GM12878 (cell line): ENCODE measurements around the gene TEC. TPM values are rescaled to one million over a fixed set of nuclear protein-coding genes. Genes with fewer than 3 reads are reported as not detected.

Experiments
- ATAC-seq: fragments of 200-7000 bp; cut with Tn5 transposase; 3 replicates; pipeline ENCODE4 v1.9.1; 2020; ENCODE audit warnings: mild to moderate bottlenecking, moderate library complexity
- BruUV-seq: library from RNA; stranded (reverse); fragments of 400-500 nt; replicated peaks from 2 replicates; lab custom pipeline; 2021; lab: Mats Ljungman, UMichigan
- CTCF ChIA-PET: fragments of 300-600 bp; sonication (Branson Sonifier 250); formaldehyde crosslinking; extraction: SDS; loops from one replicate; lab custom pipeline; 2021; ENCODE audit warnings: inconsistent platforms; lab: Yijun Ruan, JAX
- POLR2A ChIA-PET: fragments of 350-600 bp; formaldehyde crosslinking; extraction: SDS; loops from one replicate; lab custom pipeline; 2021; ENCODE audit warnings: inconsistent platforms; lab: Charles Lee
- RAD21 ChIA-PET: fragments of 300-600 bp; sonication (Branson Sonifier 250); formaldehyde crosslinking; loops from one replicate; lab custom pipeline; 2023; ENCODE audit warnings: antibody characterized with exemption; ENCODE audit not compliant: unreplicated experiment; lab: Charles Lee
- SMC1A ChIA-PET: fragments of 300-600 bp; sonication (Branson Sonifier 250); formaldehyde crosslinking; loops from one replicate; lab custom pipeline; 2023; ENCODE audit not compliant: unreplicated experiment, uncharacterized antibody; lab: Charles Lee
- DNase-seq: peaks from one replicate; pipeline ENCODE4 v3.0.0-alpha.2; 2011; ENCODE audit warnings: low read depth, low spot score
- FAIRE-seq: peaks from 3 replicates; lab custom pipeline; 2011; peaks lifted over from hg19 to GRCh38; lab: Jason Lieb, UNC
- H2AFZ ChIP-seq: 2 replicates; pipeline ENCODE4 v1.6.0; 2011; ENCODE audit warnings: low read depth, low read length, control low read depth; ENCODE audit not compliant: control insufficient read depth
- H3K27ac ChIP-seq: 2 replicates; pipeline ENCODE4 v1.5.1; 2011; ENCODE audit warnings: control low read depth; ENCODE audit not compliant: control insufficient read depth, insufficient read depth
- H3K27me3 ChIP-seq, 2 experiments: replicated peaks in 1 of 2; 2 replicates each; pipeline versions ENCODE4 v1.6.0 to v1.6.1; 2011; ENCODE audit warnings: low read length in 1 of 2; ENCODE audit not compliant: control insufficient read depth in 2 of 2, insufficient read depth in 2 of 2
- H3K36me3 ChIP-seq, 2 experiments: 2 replicates each; pipeline ENCODE4 v1.5.1; 2011; ENCODE audit warnings: low read length in 1 of 2; ENCODE audit not compliant: control insufficient read depth in 2 of 2, insufficient read depth in 2 of 2
- H3K4me1 ChIP-seq: 2 replicates; pipeline ENCODE4 v1.6.1; 2011; ENCODE audit warnings: mild to moderate bottlenecking, low read length, moderate library complexity, mixed read lengths; ENCODE audit not compliant: control insufficient read depth, insufficient read depth
- H3K4me2 ChIP-seq: 2 replicates; pipeline ENCODE4 v1.6.0; 2011; ENCODE audit warnings: control low read depth; ENCODE audit not compliant: control insufficient read depth, insufficient read depth
- H3K4me3 ChIP-seq: fragments of 200-600 bp; sonication (generic); 2 replicates; pipeline ENCODE4 v1.5.1; 2016
- H3K79me2 ChIP-seq: 2 replicates; pipeline ENCODE4 v1.6.0; 2011; ENCODE audit warnings: low read length; ENCODE audit not compliant: control insufficient read depth, insufficient read depth
- H3K9ac ChIP-seq: 2 replicates; pipeline ENCODE4 v1.8.0; 2011; ENCODE audit warnings: low read length, control low read depth, mixed read lengths; ENCODE audit not compliant: control insufficient read depth, insufficient read depth
- H3K9me3 ChIP-seq: replicated peaks from 3 replicates; pipeline ENCODE4 v1.5.1; 2011; ENCODE audit warnings: mild to moderate bottlenecking, low read length; ENCODE audit not compliant: control insufficient read depth, insufficient read depth
- H4K20me1 ChIP-seq: 2 replicates; pipeline ENCODE4 v1.6.0; 2011; ENCODE audit not compliant: control insufficient read depth, insufficient read depth
- ATF2 ChIP-seq: IDR thresholded peaks from 2 replicates; pipeline ENCODE4 v1.6.1; 2012; ENCODE audit warnings: low read length, inconsistent platforms
- CUX1 ChIP-seq: IDR thresholded peaks from 2 replicates; pipeline ENCODE4 v1.6.1; 2012; ENCODE audit warnings: improper control_type of control experiment, low read depth, low read length; ENCODE audit not compliant: insufficient replicate concordance
- HCFC1 ChIP-seq: fragments of 150-350 bp; IDR thresholded peaks from 2 replicates; pipeline ENCODE4 v1.6.1; 2014; ENCODE audit warnings: low read length
- PAX5 ChIP-seq: IDR thresholded peaks from 2 replicates; pipeline ENCODE4 v1.6.1; 2011; ENCODE audit warnings: low read depth, low read length, borderline replicate concordance
- SPI1 ChIP-seq: IDR thresholded peaks from 2 replicates; pipeline ENCODE4 v1.6.1; 2011; ENCODE audit warnings: low read depth, mild to moderate bottlenecking, low read length, moderate library complexity, borderline replicate concordance; ENCODE audit not compliant: insufficient read depth
- TCF3 ChIP-seq: IDR thresholded peaks from 2 replicates; pipeline ENCODE4 v1.6.1; 2012; ENCODE audit warnings: low read depth, mild to moderate bottlenecking, low read length, borderline replicate concordance; ENCODE audit not compliant: insufficient read depth
- ZNF384 ChIP-seq: IDR thresholded peaks from 2 replicates; pipeline ENCODE4 v1.6.1; 2012; ENCODE audit warnings: low read depth, mild to moderate bottlenecking, low read length, improper control_type of control experiment, borderline replicate concordance
- WGBS: methylation state at CpG from one replicate; pipeline ENCODE4 v1.1.6; 2016; ENCODE audit warnings: low lambda C conversion rate; ENCODE audit not compliant: insufficient replicate concordance, insufficient coverage; ENCODE audit errors: missing lambda C conversion rate; 5-methylcytosine and 5-hydroxymethylcytosine counted together
- in situ Hi-C: fragments of 300-500 bp; cut with MboI; formaldehyde crosslinking; loops from 9 replicates; pipeline ENCODE4 v1.14.3; 2018; ENCODE audit warnings: mixed read lengths
- intact Hi-C: fragments of 100-400 bp; cut with micrococcal nuclease; formaldehyde crosslinking; loops from one replicate; pipeline ENCODE4 v1.14.2; 2022; ENCODE audit not compliant: unreplicated experiment
- polyA plus RNA-seq, 11 experiments: library from polyadenylated mRNA; depleted of rRNA in 4 of 11; unstranded in 6 of 11; stranded (reverse) in 5 of 11; fragments of >200 nt; fragmentation: Nextera tagmentation in 4 of 11; fragmentation: Illumina TruSeq in 1 of 11; extraction: Ambion mirVana in 4 of 11; extraction: Trizol in 1 of 11; gene quantifications; 1 replicate in 1 of 11; 2 replicates in 10 of 11; pipeline versions ENCODE4 v1.2.1 to v1.2.3, GENCODE V29; 2011 to 2016; ENCODE audit warnings: inconsistent platforms in 2 of 11, missing spikeins in 2 of 11, low read depth in 1 of 11
- total RNA-seq, 4 experiments: library from RNA; depleted of rRNA in 3 of 4; stranded (reverse); fragments of >200 nt in 3 of 4; fragmentation: Illumina TruSeq in 1 of 4; extraction: Trizol in 1 of 4; gene quantifications; 2 replicates each; pipeline versions ENCODE4 v1.2.1 to v1.2.3, GENCODE V29; 2013 to 2021

The TEC gene
- total and polyA plus RNA-seq, 10 of the 15 experiments (the other 5 are each of a cell fraction or from before 2014, with no cell fraction given) = 7.4 to 27.2 (median 17.1) TPM

- Histone ChIP-seq H3K36me3 (peaks cover 7 to 11% of the 10 kb centered on the region in 2 experiments), H3K4me1 (peaks cover 3% of the 10 kb centered on the region; the same call in 1 of the 2 replicates), H3K9me3 (peaks cover 15% of the 10 kb centered on the region), H3K4me2 (no peak overlapping the region), H3K79me2 (peaks cover 21% of the 10 kb centered on the region), H3K27ac (no peak overlapping the region), H3K9ac (no peak overlapping the region), H2AFZ (no peak overlapping the region), H3K27me3 (no peaks in the 10 kb centered on the region), H3K4me3 (no peak overlapping the region), H4K20me1 (no peaks in the 10 kb centered on the region)
- intact Hi-C loops = no loop called here
- WGBS = 95% methylated on average over 2 of the region's 2 CpGs
- SMC1A ChIA-PET = interaction anchor here (0.9 to 2.6 kb wide), 5 partner anchors 10 to 38 kb away, joined by 3 to 5 read pairs (median 3); no protein-coding TSS in a partner anchor
- RAD21 ChIA-PET = no interaction called here
- CTCF ChIA-PET = interaction anchor here (1.3 to 1.8 kb wide), 2 partner anchors 9 to 53 kb away, joined by 5 read pairs; no protein-coding TSS in a partner anchor
- no peak for FAIRE-seq
- no peak for ATAC-seq
- in situ Hi-C loops = no loop called here
- DNase-seq = no peak
- no TSS peak for BruUV-seq
- POLR2A ChIA-PET = interaction anchor here (3.7 kb wide), 1 partner anchor 10 kb away, joined by 20 read pairs; no protein-coding TSS in a partner anchor
- TF ChIP-seq PAX5 = no peak
- no peak for TF ChIP-seq SPI1
- TF ChIP-seq TCF3 = no peak
- no peak for TF ChIP-seq HCFC1
- TF ChIP-seq ATF2 = no peak
- TF ChIP-seq CUX1 = no peak
- no peak for TF ChIP-seq ZNF384
These were observed 47.1 kb downstream of the TEC start for GRCh38 chr4:48222491-48222890.
